ENCODE measurements around the gene INTS2. TPM values are rescaled to one million over a fixed set of nuclear protein-coding genes. Genes with fewer than 3 reads are reported as not detected.

Gene INTS2
- total RNA-seq = 10 to 100 TPM; 15.2 to 21.2 (median 16.9) TPM
- total RNA-seq (2013) = 20.7 TPM
- total RNA-seq = 24.0 to 92.3 (median 37.4) reads per million in 29 experiments

- Mint-ChIP-seq H3K9me3 (no peaks in the 10 kb centered on the region), H3K4me1 (peaks cover 21 to 22% (median 21%) of the 10 kb centered on the region in 3 donors), H3K4me3 (peak within 1 kb of the TSS; percentile 87 to 92 (median 90)), H3K27ac (peak within 1 kb of the TSS; percentile 95), H3K27me3 (peaks cover 4% of the 10 kb centered on the region in 2 donors), H3K36me3 (peaks cover 8% of the 10 kb centered on the region)
- Histone ChIP-seq H3K4me1 (ENCODE audit: control insufficient read depth in 1 of 2, extremely low read depth in 1 of 2, insufficient read depth in 2 of 2, low read length in 2 of 2) (peaks cover 10 to 16% of the 10 kb centered on the region in 2 experiments), H3K27ac (ENCODE audit: low read length) (peak within 1 kb of the TSS; percentile 80), H3K36me3 (ENCODE audit: control insufficient read depth in 2 of 2, extremely low read depth in 1 of 2, insufficient read depth in 1 of 2, low read length in 1 of 2) (peaks cover 0 to 16% of the 10 kb centered on the region in 2 donors), H3K4me3 (ENCODE audit: control insufficient read depth in 1 of 2, extremely low read depth in 1 of 2, low read length in 1 of 2) (peak within 1 kb of the TSS; percentile 80 to 81), H3K27me3 (replicated peaks in 1 of 2; ENCODE audit: control insufficient read depth in 2 of 2, extremely low read depth in 1 of 2, insufficient read depth in 2 of 2, low read length in 1 of 2) (peaks cover 0 to 8% of the 10 kb centered on the region in 2 experiments), H3K9me3 (no peaks in the 10 kb centered on the region)
- ChIA-PET POLR2A (interaction anchor here in 1 of 2 donors (0.6 kb wide), 1 partner anchor 92 kb away, joined by 3 read pairs; no protein-coding TSS in a partner anchor), CTCF (no interaction called here)
- DNase-seq (peak; percentile 90 to 97 (median 95)), ATAC-seq (replicated peaks in 1 of 4) (peak; percentile 89 to 92 (median 90))
- under 1% methylated on average over 41 of the region's 58 CpGs for WGBS (ENCODE audit: insufficient coverage)
Observed at GRCh38 chr17:61927208-61928100, at the start of gene INTS2. Gene INTS2 (minus strand): TSS chr17:61927982. CDS start chr17:61926644, 1,338 bp downstream.

GRCh38 chr17:61974115-61974514, 46.3 kb upstream of the INTS2 start:
- Histone ChIP-seq H3K27me3 (replicated peaks in 1 of 2; ENCODE audit: control insufficient read depth in 2 of 2, extremely low read depth in 1 of 2, insufficient read depth in 2 of 2, low read length in 1 of 2) (no peaks in the 10 kb centered on the region), H3K4me1 (ENCODE audit: control insufficient read depth in 1 of 2, extremely low read depth in 1 of 2, insufficient read depth in 2 of 2, low read length in 2 of 2) (no peaks in the 10 kb centered on the region), H3K27ac (ENCODE audit: low read length) (no peak overlapping the region), H3K36me3 (ENCODE audit: control insufficient read depth in 2 of 2, extremely low read depth in 1 of 2, insufficient read depth in 1 of 2, low read length in 1 of 2) (peaks cover 7 to 51% of the 10 kb centered on the region in 2 donors), H3K4me3 (ENCODE audit: control insufficient read depth in 1 of 2, extremely low read depth in 1 of 2, low read length in 1 of 2) (no peak overlapping the region), H3K9me3 (no peaks in the 10 kb centered on the region)
- H3K27ac Mint-ChIP-seq = peak overlapping the region in 1 of 2 donors; percentile 1
- H3K4me3 Mint-ChIP-seq = no peak overlapping the region
- POLR2A ChIA-PET = no interaction called here
- CTCF ChIA-PET = no interaction called here
- ATAC-seq (replicated peaks in 1 of 4) (no peak), DNase-seq (no peak)
- H3K36me3 Mint-ChIP-seq = peaks cover 25% of the 10 kb centered on the region
- 93% methylated on average over 5 of the region's 7 CpGs for WGBS (ENCODE audit: insufficient coverage)
- no peaks in the 10 kb centered on the region for H3K27me3 Mint-ChIP-seq
- no peaks in the 10 kb centered on the region for H3K9me3 Mint-ChIP-seq
- H3K4me1 Mint-ChIP-seq = peaks cover 18 to 24% (median 19%) of the 10 kb centered on the region in 3 donors

GRCh38 chr17:61972311-61972710, 44.5 kb upstream of the INTS2 start:
- ChIA-PET CTCF (no interaction called here), POLR2A (no interaction called here)
- Mint-ChIP-seq H3K9me3 (no peaks in the 10 kb centered on the region), H3K4me1 (peaks cover 18 to 25% (median 19%) of the 10 kb centered on the region in 3 donors), H3K36me3 (peaks cover 26% of the 10 kb centered on the region), H3K27ac (no peak overlapping the region), H3K27me3 (no peaks in the 10 kb centered on the region), H3K4me3 (no peak overlapping the region)
- ATAC-seq (replicated peaks in 1 of 4) (no peak), DNase-seq (no peak)
- peaks cover 7 to 50% of the 10 kb centered on the region in 2 donors for H3K36me3 ChIP-seq (ENCODE audit: control insufficient read depth in 2 of 2, extremely low read depth in 1 of 2, insufficient read depth in 1 of 2, low read length in 1 of 2)
- H3K27ac ChIP-seq (ENCODE audit: low read length) = no peak overlapping the region
- no peaks in the 10 kb centered on the region for H3K4me1 ChIP-seq (ENCODE audit: control insufficient read depth in 1 of 2, extremely low read depth in 1 of 2, insufficient read depth in 2 of 2, low read length in 2 of 2)
- H3K27me3 ChIP-seq (replicated peaks in 1 of 2; ENCODE audit: control insufficient read depth in 2 of 2, extremely low read depth in 1 of 2, insufficient read depth in 2 of 2, low read length in 1 of 2) = no peaks in the 10 kb centered on the region
- no peaks in the 10 kb centered on the region for H3K9me3 ChIP-seq
- H3K4me3 ChIP-seq (ENCODE audit: control insufficient read depth in 1 of 2, extremely low read depth in 1 of 2, low read length in 1 of 2) = no peak overlapping the region

- H3K27ac ChIP-seq (ENCODE audit: low read length) = no peak overlapping the region
- H3K4me1 ChIP-seq (ENCODE audit: control insufficient read depth in 1 of 2, extremely low read depth in 1 of 2, insufficient read depth in 2 of 2, low read length in 2 of 2) = no peaks in the 10 kb centered on the region
- no peaks in the 10 kb centered on the region for H3K27me3 ChIP-seq (replicated peaks in 1 of 2; ENCODE audit: control insufficient read depth in 2 of 2, extremely low read depth in 1 of 2, insufficient read depth in 2 of 2, low read length in 1 of 2)
- H3K4me1 Mint-ChIP-seq = peaks cover 11 to 14% (median 13%) of the 10 kb centered on the region in 3 donors
- no peak for ATAC-seq (replicated peaks in 1 of 4)
- H3K27ac Mint-ChIP-seq = no peak overlapping the region
- no peak overlapping the region for H3K4me3 ChIP-seq (ENCODE audit: control insufficient read depth in 1 of 2, extremely low read depth in 1 of 2, low read length in 1 of 2)
- DNase-seq = no peak
- no CpG with 5 or more reads among the region's 1 CpG for WGBS (ENCODE audit: insufficient coverage)
- no peaks in the 10 kb centered on the region for H3K9me3 ChIP-seq
- peaks cover 7 to 62% of the 10 kb centered on the region in 2 donors for H3K36me3 ChIP-seq (ENCODE audit: control insufficient read depth in 2 of 2, extremely low read depth in 1 of 2, insufficient read depth in 1 of 2, low read length in 1 of 2)
- no peak overlapping the region for H3K4me3 Mint-ChIP-seq
- no peaks in the 10 kb centered on the region for H3K9me3 Mint-ChIP-seq
- H3K36me3 Mint-ChIP-seq = peaks cover 18% of the 10 kb centered on the region
- ChIA-PET CTCF (interaction anchor here in 1 of 2 donors (0.6 kb wide), 1 partner anchor 95 kb away, joined by 3 read pairs; the partner anchor contains the start of gene MED13), POLR2A (no interaction called here)
- no peaks in the 10 kb centered on the region for H3K27me3 Mint-ChIP-seq
Observed at GRCh38 chr17:61970030-61970429, 42.2 kb upstream of the INTS2 start.

- POLR2A ChIA-PET = interaction anchor here in 1 of 2 donors (0.7 kb wide), 1 partner anchor 55 kb away, joined by 3 read pairs; no protein-coding TSS in a partner anchor
- Histone ChIP-seq H3K4me3 (ENCODE audit: control insufficient read depth in 1 of 2, extremely low read depth in 1 of 2, low read length in 1 of 2) (no peak overlapping the region), H3K4me1 (ENCODE audit: control insufficient read depth in 1 of 2, extremely low read depth in 1 of 2, insufficient read depth in 2 of 2, low read length in 2 of 2) (no peaks in the 10 kb centered on the region), H3K9me3 (no peaks in the 10 kb centered on the region), H3K27ac (ENCODE audit: low read length) (no peak overlapping the region), H3K27me3 (replicated peaks in 1 of 2; ENCODE audit: control insufficient read depth in 2 of 2, extremely low read depth in 1 of 2, insufficient read depth in 2 of 2, low read length in 1 of 2) (no peaks in the 10 kb centered on the region), H3K36me3 (ENCODE audit: control insufficient read depth in 2 of 2, extremely low read depth in 1 of 2, insufficient read depth in 1 of 2, low read length in 1 of 2) (peaks cover 5 to 74% of the 10 kb centered on the region in 2 donors)
- CTCF ChIA-PET = no interaction called here
- 100% methylated on average over 4 of the region's 5 CpGs for WGBS (ENCODE audit: insufficient coverage)
- Mint-ChIP-seq H3K27ac (no peak overlapping the region), H3K36me3 (peaks cover 14% of the 10 kb centered on the region), H3K4me3 (no peak overlapping the region), H3K9me3 (no peaks in the 10 kb centered on the region), H3K4me1 (peaks cover 0 to 4% (median 2%) of the 10 kb centered on the region in 3 donors), H3K27me3 (no peaks in the 10 kb centered on the region)
- no peak for DNase-seq
- ATAC-seq (replicated peaks in 1 of 4) = no peak
Observed at GRCh38 chr17:61968757-61969156, 41.0 kb upstream of the INTS2 start.

- Histone ChIP-seq H3K27ac (ENCODE audit: low read length) (no peak overlapping the region), H3K4me3 (ENCODE audit: control insufficient read depth in 1 of 2, extremely low read depth in 1 of 2, low read length in 1 of 2) (no peak overlapping the region), H3K27me3 (replicated peaks in 1 of 2; ENCODE audit: control insufficient read depth in 2 of 2, extremely low read depth in 1 of 2, insufficient read depth in 2 of 2, low read length in 1 of 2) (no peaks in the 10 kb centered on the region), H3K9me3 (no peaks in the 10 kb centered on the region), H3K4me1 (ENCODE audit: control insufficient read depth in 1 of 2, extremely low read depth in 1 of 2, insufficient read depth in 2 of 2, low read length in 2 of 2) (no peaks in the 10 kb centered on the region), H3K36me3 (ENCODE audit: control insufficient read depth in 2 of 2, extremely low read depth in 1 of 2, insufficient read depth in 1 of 2, low read length in 1 of 2) (peaks cover 5 to 79% of the 10 kb centered on the region in 2 donors)
- Mint-ChIP-seq H3K36me3 (peaks cover 19% of the 10 kb centered on the region), H3K4me3 (no peak overlapping the region), H3K4me1 (peaks cover 0 to 4% (median 4%) of the 10 kb centered on the region in 3 donors), H3K27me3 (no peaks in the 10 kb centered on the region), H3K9me3 (no peaks in the 10 kb centered on the region), H3K27ac (peak overlapping the region; percentile 13 to 28)
- ChIA-PET POLR2A (no interaction called here), CTCF (no interaction called here)
- no CpG with 5 or more reads among the region's 2 CpGs for WGBS (ENCODE audit: insufficient coverage)
- DNase-seq = no peak
- no peak for ATAC-seq (replicated peaks in 1 of 4)
Observed at GRCh38 chr17:61967729-61968128, 39.9 kb upstream of the INTS2 start.

Measured in T-cell (primary cell).